ENCODE data around the gene LCE1D.

LCE1D gene

GRCh38 chr1:152761609-152762213 lies 34.8 kb upstream of the LCE1D start:
- Histone ChIP-seq H3K4me3 (ENCODE audit: low read length) (no peak overlapping the region), H4K20me1 (ENCODE audit: control insufficient read depth, insufficient read depth, low read depth, low read length) (no peaks in the 10 kb centered on the region), H3K36me3 (ENCODE audit: control insufficient read depth, low read length) (no peaks in the 10 kb centered on the region), H3K4me1 (ENCODE audit: control insufficient read depth, low read length) (no peaks in the 10 kb centered on the region), H3K27me3 (ENCODE audit: control insufficient read depth, low read length) (no peaks in the 10 kb centered on the region; the same call in 1 of the 2 replicates), H3K27ac (ENCODE audit: low read depth, low read length) (no peak overlapping the region), H3F3A (ENCODE audit: control insufficient read depth, insufficient read depth) (no peaks in the 10 kb centered on the region), H3K4me2 (ENCODE audit: low read length) (no peak overlapping the region), H3K9me3 (ENCODE audit: control insufficient read depth, insufficient read depth, low read length) (no peaks in the 10 kb centered on the region), H3K79me2 (ENCODE audit: control insufficient read depth, low read length) (no peaks in the 10 kb centered on the region), H3K9me2 (replicated peaks; ENCODE audit: control insufficient read depth, low read length) (no peaks in the 10 kb centered on the region)
- TF ChIP-seq EZH2phosphoT487 (IDR thresholded peaks at IDR 0.05; ENCODE audit: borderline replicate concordance, low read length) (no peak), CTCF (IDR thresholded peaks at IDR 0.05; ENCODE audit: low read depth, low read length, poor library complexity, severe bottlenecking) (no peak)

- H3K36me3 ChIP-seq (ENCODE audit: control insufficient read depth, low read length): no peaks in the 10 kb centered on the region
- H3K79me2 ChIP-seq (ENCODE audit: control insufficient read depth, low read length): no peaks in the 10 kb centered on the region
- no peak overlapping the region for H3K4me2 ChIP-seq (ENCODE audit: low read length)
- no peaks in the 10 kb centered on the region for H3K9me3 ChIP-seq (ENCODE audit: control insufficient read depth, insufficient read depth, low read length)
- no peaks in the 10 kb centered on the region for H3K9me2 ChIP-seq (replicated peaks; ENCODE audit: control insufficient read depth, low read length)
- H3K4me1 ChIP-seq (ENCODE audit: control insufficient read depth, low read length): no peaks in the 10 kb centered on the region
- no peaks in the 10 kb centered on the region for H4K20me1 ChIP-seq (ENCODE audit: control insufficient read depth, insufficient read depth, low read depth, low read length)
- TF ChIP-seq EZH2phosphoT487 (IDR thresholded peaks at IDR 0.05; ENCODE audit: borderline replicate concordance, low read length) (no peak), CTCF (IDR thresholded peaks at IDR 0.05; ENCODE audit: low read depth, low read length, poor library complexity, severe bottlenecking) (no peak)
- no peaks in the 10 kb centered on the region; the same call in 1 of the 2 replicates for H3K27me3 ChIP-seq (ENCODE audit: control insufficient read depth, low read length)
- H3K4me3 ChIP-seq (ENCODE audit: low read length): no peak overlapping the region
- no peak overlapping the region for H3K27ac ChIP-seq (ENCODE audit: low read depth, low read length)
- H3F3A ChIP-seq (ENCODE audit: control insufficient read depth, insufficient read depth): no peaks in the 10 kb centered on the region
Observed at GRCh38 chr1:152768847-152769533, 27.5 kb upstream of the LCE1D start.

GRCh38 chr1:152770411-152770810 lies 26.1 kb upstream of the LCE1D start:
- TF ChIP-seq CTCF (IDR thresholded peaks at IDR 0.05; ENCODE audit: low read depth, low read length, poor library complexity, severe bottlenecking) (no peak), EZH2phosphoT487 (IDR thresholded peaks at IDR 0.05; ENCODE audit: borderline replicate concordance, low read length) (no peak)

More at GRCh38 chr1:152770411-152770810, 26.1 kb upstream of the LCE1D start:
- no peak overlapping the region for H3K4me3 ChIP-seq (ENCODE audit: low read length)
- H4K20me1 ChIP-seq (ENCODE audit: control insufficient read depth, insufficient read depth, low read depth, low read length): no peaks in the 10 kb centered on the region
- no peaks in the 10 kb centered on the region for H3K9me2 ChIP-seq (replicated peaks; ENCODE audit: control insufficient read depth, low read length)
- no peaks in the 10 kb centered on the region for H3K79me2 ChIP-seq (ENCODE audit: control insufficient read depth, low read length)
- no peaks in the 10 kb centered on the region for H3F3A ChIP-seq (ENCODE audit: control insufficient read depth, insufficient read depth)
- H3K36me3 ChIP-seq (ENCODE audit: control insufficient read depth, low read length): no peaks in the 10 kb centered on the region
- H3K4me1 ChIP-seq (ENCODE audit: control insufficient read depth, low read length): no peaks in the 10 kb centered on the region
- no peak overlapping the region for H3K27ac ChIP-seq (ENCODE audit: low read depth, low read length)
- H3K4me2 ChIP-seq (ENCODE audit: low read length): no peak overlapping the region
- H3K27me3 ChIP-seq (ENCODE audit: control insufficient read depth, low read length): no peaks in the 10 kb centered on the region; the same call in 1 of the 2 replicates
- H3K9me3 ChIP-seq (ENCODE audit: control insufficient read depth, insufficient read depth, low read length): no peaks in the 10 kb centered on the region

All from DOHH2 (cell line).